Upper lobe of right lung (tissue), 1 donor: Measurements from ENCODE around the gene SATB1. TPM values are rescaled to one million over a fixed set of nuclear protein-coding genes. Genes with fewer than 3 reads are reported as not detected.

Experiments used
- ATAC-seq: fragments of 200-7000 bp; cut with Tn5 transposase; one replicate; pipeline ENCODE4 v1.9.1; 2020; ENCODE audit warnings: mild to moderate bottlenecking, moderate library complexity
- DNase-seq: peaks from one replicate; pipeline ENCODE4 v3.0.0-alpha.2; 2020
- H3K27ac ChIP-seq: fragments of 200-600 bp; one replicate; pipeline ENCODE4 v1.8.0; 2022
- H3K27me3 ChIP-seq: fragments of 200-600 bp; one replicate; pipeline ENCODE4 v1.8.0; 2022; ENCODE audit warnings: mild to moderate bottlenecking
- H3K36me3 ChIP-seq: fragments of 200-600 bp; one replicate; pipeline ENCODE4 v1.8.0; 2022
- H3K4me1 ChIP-seq: fragments of 200-600 bp; one replicate; pipeline ENCODE4 v1.8.0; 2022
- H3K4me3 ChIP-seq: fragments of 200-600 bp; one replicate; pipeline ENCODE4 v1.8.0; 2022; ENCODE audit warnings: mild to moderate bottlenecking
- H3K9me3 ChIP-seq: fragments of 200-600 bp; one replicate; pipeline ENCODE4 v1.8.0; 2022
- CTCF ChIP-seq: fragments of 200-600 bp; IDR thresholded peaks from one replicate; pipeline ENCODE4 v1.8.0; 2022; ENCODE audit warnings: antibody characterized with exemption
- intact Hi-C: fragments of 100-400 bp; cut with DNase I; formaldehyde crosslinking; loops from one replicate; pipeline ENCODE4 v1.11.0; 2022
- total RNA-seq: library from RNA; stranded (reverse); fragmentation: NEBNext Ultra II Directional; extraction: Animal tissue kit (Norgen Biotek cat#: 25700); gene quantifications from one replicate; pipeline ENCODE4 v1.2.1, GENCODE V29; 2021
- donor health status: DM: no; HTN: yes; CAD: no; lungs with severe emphysema.

Gene SATB1
- total RNA-seq, 1 donor from 2014 or later: 28.4 TPM

- no peak for ATAC-seq
- TF ChIP-seq CTCF: no peak
- Histone ChIP-seq H3K27me3 (peaks cover 21% of the 10 kb centered on the region), H3K27ac (no peak overlapping the region), H3K9me3 (no peaks in the 10 kb centered on the region), H3K4me1 (peaks cover 19% of the 10 kb centered on the region), H3K4me3 (no peak overlapping the region), H3K36me3 (no peaks in the 10 kb centered on the region)
- DNase-seq: no peak
- intact Hi-C loops: no loop called here
Observed at GRCh38 chr3:18447720-18448119, 22.6 kb upstream of the SATB1 start.

DNA sequence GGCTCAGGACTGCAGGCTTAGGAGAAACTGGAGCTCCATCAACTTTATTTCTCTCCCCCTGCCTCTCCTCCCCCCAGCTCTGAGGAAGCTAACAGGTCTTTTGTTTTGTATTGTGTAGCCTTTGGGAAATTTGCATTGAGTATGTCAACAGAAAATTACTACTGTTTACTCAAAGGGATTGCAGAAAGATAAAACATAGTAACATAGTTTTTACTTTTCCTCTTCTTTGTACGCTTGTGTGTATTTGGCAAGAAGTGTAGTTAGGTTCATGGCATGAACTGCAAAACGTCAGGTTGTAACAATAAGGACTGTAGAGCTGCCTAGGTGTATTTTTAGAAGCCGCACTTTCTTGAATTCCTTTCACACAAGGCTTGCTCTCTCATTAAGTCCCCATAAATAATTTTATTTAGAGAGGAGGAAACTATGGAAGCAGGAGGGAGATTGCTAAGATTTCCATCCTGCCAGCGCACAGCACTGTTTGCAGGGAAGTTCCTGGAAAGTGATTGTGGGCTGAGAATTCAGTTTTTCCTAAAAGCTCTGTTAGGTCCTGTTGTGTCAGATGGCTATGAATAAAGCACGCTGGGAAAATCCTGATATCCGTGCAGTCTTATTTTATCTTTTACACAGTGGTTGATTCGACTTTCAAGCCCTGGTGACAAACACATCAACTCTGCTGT, 21.1 kb upstream of the SATB1 start:
- Histone ChIP-seq H3K4me1 (peaks cover 19% of the 10 kb centered on the region), H3K27me3 (peaks cover 34% of the 10 kb centered on the region), H3K4me3 (no peak overlapping the region), H3K9me3 (no peaks in the 10 kb centered on the region), H3K36me3 (no peaks in the 10 kb centered on the region), H3K27ac (no peak overlapping the region)
- ATAC-seq: no peak
- no peak for TF ChIP-seq CTCF
- intact Hi-C loops: no loop called here
- DNase-seq: no peak

DNA sequence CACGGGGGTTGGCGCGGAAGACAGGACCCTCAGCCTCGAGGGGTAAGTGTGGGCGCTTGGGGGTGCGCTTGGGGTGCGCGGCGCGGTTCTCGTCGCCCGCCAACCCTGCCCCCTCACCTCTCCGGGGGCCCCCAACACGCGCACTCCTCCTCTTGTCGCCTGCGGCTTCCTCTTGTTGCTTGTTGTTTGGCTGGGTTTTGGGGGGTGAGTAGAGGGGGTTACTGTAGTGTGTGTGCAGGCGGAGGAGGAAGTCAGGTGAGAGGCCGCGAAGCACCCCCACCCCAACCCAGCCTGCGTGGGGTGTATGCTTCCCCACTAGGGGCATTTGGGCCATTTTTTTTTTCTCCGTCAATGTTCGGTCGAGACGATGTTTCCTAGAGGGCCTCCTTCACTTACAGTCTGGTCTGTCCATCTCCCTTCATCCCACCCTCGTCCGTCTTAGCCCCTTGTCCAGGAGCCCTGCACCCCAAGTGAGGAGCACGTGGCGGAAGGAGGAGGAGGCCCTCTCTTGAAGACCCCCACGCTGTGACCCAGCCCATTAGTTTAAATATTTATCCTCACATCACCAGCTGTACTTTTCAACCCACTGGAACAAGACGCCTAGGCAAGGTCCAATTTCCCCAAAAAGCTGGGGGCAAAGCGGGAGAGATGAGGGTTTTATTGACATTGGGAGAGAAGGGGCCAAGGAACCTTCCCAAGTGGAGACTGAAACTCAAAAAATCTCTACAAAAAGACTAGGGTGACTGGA, 20.4 kb upstream of the SATB1 start:
- DNase-seq (no peak), ATAC-seq (peak; percentile 26)
- intact Hi-C loops: no loop called here
- Histone ChIP-seq H3K36me3 (no peaks in the 10 kb centered on the region), H3K4me3 (peak overlapping the region; percentile 57), H3K27me3 (peaks cover 35% of the 10 kb centered on the region), H3K9me3 (no peaks in the 10 kb centered on the region), H3K27ac (no peak overlapping the region), H3K4me1 (peaks cover 19% of the 10 kb centered on the region)
- TF ChIP-seq CTCF: no peak

DNA sequence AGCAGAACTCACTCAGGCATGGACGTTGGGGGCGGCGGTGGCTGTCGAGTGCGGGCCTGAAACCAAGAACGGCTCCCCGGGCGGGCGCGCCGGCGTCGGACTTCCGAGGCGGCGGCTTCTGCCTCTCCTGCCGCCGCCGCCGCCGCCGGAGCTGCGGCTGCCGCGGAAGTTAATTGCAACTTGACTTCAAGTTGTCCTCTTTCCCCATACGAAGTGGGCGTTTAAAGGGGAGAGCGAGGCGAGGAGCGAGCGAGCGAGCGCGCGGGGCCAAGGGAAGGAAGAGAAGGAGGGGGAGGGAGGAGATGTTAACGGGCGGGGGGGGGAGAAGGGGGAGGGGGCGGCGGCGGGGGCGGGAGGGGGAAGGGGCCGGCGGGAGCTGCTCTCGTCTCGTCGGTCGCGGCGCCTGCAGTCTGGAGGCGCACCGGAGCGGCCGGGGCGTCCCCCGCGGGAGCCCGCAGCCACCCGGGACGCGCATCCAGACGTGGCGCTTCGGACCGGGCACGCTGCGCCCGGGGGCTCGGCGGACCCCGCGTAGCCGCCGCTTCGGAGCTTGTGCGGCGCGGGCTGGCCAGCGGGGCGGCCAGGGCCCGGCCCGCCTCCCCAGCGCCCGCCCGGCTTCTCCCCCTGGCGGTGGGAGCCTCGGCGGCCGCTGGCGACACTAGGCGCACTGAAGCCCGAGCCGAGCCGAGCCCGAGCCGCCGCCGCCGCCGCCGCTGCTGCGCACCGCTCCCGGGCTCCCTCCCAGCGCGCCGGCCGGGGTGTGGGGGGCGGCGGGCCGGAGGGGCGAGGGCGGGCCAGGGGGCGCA, 19.7 kb upstream of the SATB1 start:
- Histone ChIP-seq H3K27ac (no peak overlapping the region), H3K4me3 (peak overlapping the region; percentile 57), H3K36me3 (no peaks in the 10 kb centered on the region), H3K4me1 (peaks cover 19% of the 10 kb centered on the region), H3K9me3 (no peaks in the 10 kb centered on the region), H3K27me3 (peaks cover 35% of the 10 kb centered on the region)
- TF ChIP-seq CTCF: no peak
- peak; percentile 96 for ATAC-seq
- DNase-seq: peak; percentile 89
- intact Hi-C loops: no loop called here

- peaks cover 35% of the 10 kb centered on the region for H3K27me3 ChIP-seq
- intact Hi-C loops: no loop called here
- peak; percentile 79 for DNase-seq
- no peak overlapping the region for H3K27ac ChIP-seq
- peak; percentile 54 for ATAC-seq
- H3K9me3 ChIP-seq: no peaks in the 10 kb centered on the region
- TF ChIP-seq CTCF: no peak
- H3K4me3 ChIP-seq: peak overlapping the region; percentile 57
- no peaks in the 10 kb centered on the region for H3K36me3 ChIP-seq
- peaks cover 19% of the 10 kb centered on the region for H3K4me1 ChIP-seq
Observed at GRCh38 chr3:18443665-18444594, 18.8 kb upstream of the SATB1 start.
